OCI-LY7 (cell line): ENCODE data around the gene TEX36. TPM values are rescaled to one million over a fixed set of nuclear protein-coding genes. Genes with fewer than 3 reads are reported as not detected.

Experiments
- BruUV-seq: library from RNA; stranded (reverse); fragments of 400-500 nt; replicated peaks from 2 replicates; lab custom pipeline; 2021; lab: Mats Ljungman, UMichigan
- CTCF ChIA-PET: fragments of 300-600 bp; sonication (Branson Sonifier 250); formaldehyde crosslinking; loops from one replicate; lab custom pipeline; 2022; ENCODE audit warnings: antibody characterized with exemption; ENCODE audit not compliant: unreplicated experiment; lab: Charles Lee
- POLR2A ChIA-PET: fragments of 300-600 bp; sonication (Branson Sonifier 250); formaldehyde crosslinking; loops from one replicate; lab custom pipeline; 2022; ENCODE audit warnings: antibody characterized with exemption; lab: Charles Lee
- DNase-seq: peaks from one replicate; pipeline ENCODE4 v3.0.0-alpha.2; 2015; ENCODE audit warnings: low spot score
- H2AFZ ChIP-seq: fragments of 200-600 bp; sonication (generic), shearing (Covaris generic); 2 replicates; pipeline ENCODE4 v1.6.1; 2014; ENCODE audit warnings: mild to moderate bottlenecking, antibody characterized with exemption, low read length, moderate library complexity
- H3K27ac ChIP-seq: fragments of 200-600 bp; sonication (generic); 2 replicates; pipeline ENCODE4 v1.5.1; 2014; ENCODE audit warnings: mixed run types, low read depth, mild to moderate bottlenecking, moderate library complexity, low read length, inconsistent platforms; ENCODE audit not compliant: poor library complexity, severe bottlenecking
- H3K36me3 ChIP-seq: fragments of 200-600 bp; sonication (generic); 2 replicates; pipeline ENCODE4 v1.6.1; 2014; ENCODE audit warnings: mild to moderate bottlenecking, antibody characterized with exemption, low read length, moderate library complexity, mixed read lengths; ENCODE audit not compliant: insufficient read depth
- H3K4me1 ChIP-seq: fragments of 200-600 bp; sonication (generic); 2 replicates; pipeline ENCODE4 v1.5.1; 2014; ENCODE audit warnings: mild to moderate bottlenecking, low read length; ENCODE audit not compliant: insufficient read depth, poor library complexity, severe bottlenecking
- H3K4me2 ChIP-seq: fragments of 200-600 bp; sonication (generic); 2 replicates; pipeline ENCODE4 v1.6.1; 2014; ENCODE audit warnings: mild to moderate bottlenecking, low read length
- H3K4me3 ChIP-seq: fragments of 200-600 bp; sonication (generic); 2 replicates; pipeline ENCODE4 v1.5.1; 2014; ENCODE audit warnings: mild to moderate bottlenecking, low read depth, low read length; ENCODE audit not compliant: poor library complexity, severe bottlenecking
- H3K79me2 ChIP-seq: fragments of 200-600 bp; sonication (generic); 2 replicates; pipeline ENCODE4 v1.6.1; 2016; ENCODE audit warnings: low read depth, mild to moderate bottlenecking, low read length, moderate library complexity, mixed read lengths; ENCODE audit not compliant: insufficient read depth
- H3K9me2 ChIP-seq: fragments of 200-600 bp; sonication (generic); 2 replicates; pipeline ENCODE4 v1.6.1; 2016; ENCODE audit warnings: mild to moderate bottlenecking, low read length, mixed read lengths; ENCODE audit not compliant: insufficient read depth
- H3K9me3 ChIP-seq: fragments of 200-600 bp; sonication (generic); 2 replicates; pipeline ENCODE4 v1.6.1; 2014; ENCODE audit warnings: mild to moderate bottlenecking, mixed run types, low read length, mixed read lengths
- H4K20me1 ChIP-seq: fragments of 200-600 bp; sonication (generic); 2 replicates; pipeline ENCODE4 v1.6.1; 2014; ENCODE audit warnings: mild to moderate bottlenecking, antibody characterized with exemption, low read length, moderate library complexity, mixed read lengths; ENCODE audit not compliant: insufficient read depth
- CTCF ChIP-seq: fragments of 200-600 bp; sonication (generic); conservative IDR thresholded peaks from 2 replicates; pipeline ENCODE4 v1.5.1; 2014; ENCODE audit warnings: mild to moderate bottlenecking, antibody characterized with exemption, low read length, moderate library complexity, mixed read lengths
- EZH2phosphoT487 ChIP-seq: fragments of 200-600 bp; sonication (generic); IDR thresholded peaks from 2 replicates; pipeline ENCODE4 v1.6.1; 2018; ENCODE audit warnings: low read depth, borderline replicate concordance, mild to moderate bottlenecking, mixed run types, antibody characterized with exemption, low read length, moderate library complexity, mixed read lengths
- intact Hi-C: fragments of 100-400 bp; cut with micrococcal nuclease; formaldehyde crosslinking; loops from one replicate; pipeline ENCODE4 v1.10.0; 2022; ENCODE audit not compliant: unreplicated experiment
- total RNA-seq, 2 experiments: library from RNA; depleted of rRNA in 1 of 2; stranded (reverse); fragments of >200 nt in 1 of 2; shearing (Covaris generic) in 1 of 2; gene quantifications; 2 replicates each; pipeline ENCODE4 v1.2.3, GENCODE V29; 2014 to 2022

TEX36 gene
- total RNA-seq, 2 experiments from 2014 or later, result not detected

GRCh38 chr10:125625586-125625985 lies 57.4 kb downstream of the TEX36 start:
- ChIA-PET POLR2A (no interaction called here), CTCF (no interaction called here)
- no peak overlapping the region for H3K27ac ChIP-seq
- H3K9me3 ChIP-seq, result no peaks in the 10 kb centered on the region
- no peak for TF ChIP-seq EZH2phosphoT487
- no peak for TF ChIP-seq CTCF
- DNase-seq, result no peak
- no peaks in the 10 kb centered on the region for H3K4me1 ChIP-seq
- H3K79me2 ChIP-seq, result no peaks in the 10 kb centered on the region
- H2AFZ ChIP-seq, result no peak overlapping the region
- H3K9me2 ChIP-seq, result no peaks in the 10 kb centered on the region
- no peak overlapping the region for H3K4me3 ChIP-seq
- intact Hi-C loops, result loop anchor here (5.0 kb wide), 1 partner anchor 578 kb away; no protein-coding TSS in a partner anchor
- no peaks in the 10 kb centered on the region for H3K36me3 ChIP-seq
- BruUV-seq, result no TSS peak
- no peaks in the 10 kb centered on the region for H4K20me1 ChIP-seq
- H3K4me2 ChIP-seq, result no peak overlapping the region

GRCh38 chr10:125624800-125625199 lies 58.2 kb downstream of the TEX36 start:
- H3K9me3 ChIP-seq, result no peaks in the 10 kb centered on the region
- H3K9me2 ChIP-seq, result no peaks in the 10 kb centered on the region
- H4K20me1 ChIP-seq, result no peaks in the 10 kb centered on the region
- H3K4me1 ChIP-seq, result no peaks in the 10 kb centered on the region
- no peak for DNase-seq
- H3K79me2 ChIP-seq, result no peaks in the 10 kb centered on the region
- no peak overlapping the region for H2AFZ ChIP-seq
- POLR2A ChIA-PET, result no interaction called here
- CTCF ChIA-PET, result no interaction called here
- H3K36me3 ChIP-seq, result no peaks in the 10 kb centered on the region
- no peak overlapping the region for H3K4me3 ChIP-seq
- H3K27ac ChIP-seq, result no peak overlapping the region
- intact Hi-C loops, result loop anchor here (5.0 kb wide), 1 partner anchor 577 kb away; no protein-coding TSS in a partner anchor
- BruUV-seq, result no TSS peak
- H3K4me2 ChIP-seq, result no peak overlapping the region
- TF ChIP-seq EZH2phosphoT487 (no peak), CTCF (no peak)

- H3K9me3 ChIP-seq, result no peaks in the 10 kb centered on the region
Observed at GRCh38 chr10:125621052-125621451, 61.9 kb downstream of the TEX36 start.

More at GRCh38 chr10:125621052-125621451, 61.9 kb downstream of the TEX36 start:
- POLR2A ChIA-PET, result no interaction called here
- Histone ChIP-seq H3K9me2 (no peaks in the 10 kb centered on the region), H3K4me1 (no peaks in the 10 kb centered on the region), H4K20me1 (no peaks in the 10 kb centered on the region), H2AFZ (no peak overlapping the region), H3K4me3 (no peak overlapping the region), H3K4me2 (no peak overlapping the region), H3K79me2 (no peaks in the 10 kb centered on the region), H3K36me3 (no peaks in the 10 kb centered on the region), H3K27ac (no peak overlapping the region)
- TF ChIP-seq EZH2phosphoT487 (no peak), CTCF (no peak)
- intact Hi-C loops, result no loop called here
- no peak for DNase-seq
- BruUV-seq, result no TSS peak
- CTCF ChIA-PET, result no interaction called here
